Trophoblast cell (in vitro differentiated cells and primary cell): ENCODE measurements around the gene GLS.

Source experiments
- DNase-seq, 2 donors: peaks; one replicate each; pipeline ENCODE4 v3.0.0-alpha.2; 2016
- H2AFZ ChIP-seq: 2 replicates; pipeline ENCODE4 v1.6.1; 2013; ENCODE audit warnings: low read length, moderate library complexity, mild to moderate bottlenecking; ENCODE audit not compliant: insufficient read depth, poor library complexity
- H2AK5ac ChIP-seq: 2 replicates; pipeline ENCODE4 v1.6.1; 2013; ENCODE audit warnings: mild to moderate bottlenecking, low read length
- H2BK120ac ChIP-seq: 2 replicates; pipeline ENCODE4 v1.6.1; 2013; ENCODE audit warnings: low read length, mild to moderate bottlenecking, moderate library complexity; ENCODE audit not compliant: insufficient read depth, poor library complexity
- H2BK12ac ChIP-seq: 2 replicates; pipeline ENCODE4 v1.6.1; 2013; ENCODE audit warnings: mild to moderate bottlenecking, low read length, moderate library complexity
- H2BK5ac ChIP-seq: 2 replicates; pipeline ENCODE4 v1.6.1; 2013; ENCODE audit warnings: low read length, low read depth, moderate library complexity, mild to moderate bottlenecking; ENCODE audit not compliant: poor library complexity
- H3K14ac ChIP-seq: 2 replicates; pipeline ENCODE4 v1.6.1; 2013; ENCODE audit warnings: mild to moderate bottlenecking, low read length
- H3K18ac ChIP-seq: 2 replicates; pipeline ENCODE4 v1.6.1; 2013; ENCODE audit warnings: mild to moderate bottlenecking, low read length
- H3K23ac ChIP-seq: 2 replicates; pipeline ENCODE4 v1.6.1; 2013; ENCODE audit warnings: low read length
- H3K27ac ChIP-seq: 2 replicates; pipeline ENCODE4 v1.5.1; 2013; ENCODE audit warnings: low read depth, mild to moderate bottlenecking, inconsistent platforms, low read length, moderate library complexity
- H3K27me3 ChIP-seq: 2 replicates; pipeline ENCODE4 v1.6.1; 2013; ENCODE audit warnings: inconsistent platforms, mild to moderate bottlenecking, low read length, moderate library complexity; ENCODE audit not compliant: insufficient read depth
- H3K36me3 ChIP-seq, 2 experiments: 1 replicate in 1 of 2; 2 replicates in 1 of 2; pipeline ENCODE4 v1.6.1; 2013; ENCODE audit warnings: low read length in 2 of 2, mild to moderate bottlenecking in 2 of 2, moderate library complexity in 1 of 2; ENCODE audit not compliant: insufficient read depth in 2 of 2, control insufficient read depth in 1 of 2
- H3K4ac ChIP-seq: 2 replicates; pipeline ENCODE4 v1.6.1; 2013; ENCODE audit warnings: low read depth, mild to moderate bottlenecking, low read length, moderate library complexity
- H3K4me1 ChIP-seq, 2 experiments: 1 replicate in 1 of 2; 2 replicates in 1 of 2; pipeline ENCODE4 v1.6.1; 2013; ENCODE audit warnings: low read length in 2 of 2, mild to moderate bottlenecking in 2 of 2, moderate library complexity in 1 of 2; ENCODE audit not compliant: insufficient read depth in 2 of 2, control insufficient read depth in 1 of 2
- H3K4me2 ChIP-seq: 2 replicates; pipeline ENCODE4 v1.6.1; 2013; ENCODE audit warnings: inconsistent platforms, mild to moderate bottlenecking, low read length, moderate library complexity
- H3K4me3 ChIP-seq: 2 replicates; pipeline ENCODE4 v1.5.1; 2013; ENCODE audit warnings: mild to moderate bottlenecking, low read depth, low read length, inconsistent platforms
- H3K79me1 ChIP-seq: one replicate; pipeline ENCODE4 v1.6.1; 2013; ENCODE audit warnings: low read length
- H3K79me2 ChIP-seq: 2 replicates; pipeline ENCODE4 v1.6.1; 2013; ENCODE audit warnings: low read length, mild to moderate bottlenecking; ENCODE audit not compliant: control insufficient read depth, insufficient read depth, poor library complexity
- H3K9ac ChIP-seq: 2 replicates; pipeline ENCODE4 v1.6.1; 2013; ENCODE audit warnings: mild to moderate bottlenecking, low read length
- H3K9me3 ChIP-seq: 2 replicates; pipeline ENCODE4 v1.6.1; 2013; ENCODE audit warnings: low read depth, mild to moderate bottlenecking, control low read depth, inconsistent platforms, low read length; ENCODE audit not compliant: insufficient read depth
- H4K12ac ChIP-seq: 2 replicates; pipeline ENCODE4 v1.6.1; 2013; ENCODE audit warnings: low read depth, mild to moderate bottlenecking, low read length, moderate library complexity
- H4K8ac ChIP-seq: 2 replicates; pipeline ENCODE4 v1.6.1; 2013; ENCODE audit warnings: low read depth, mild to moderate bottlenecking, low read length, moderate library complexity
- H4K91ac ChIP-seq: one replicate; pipeline ENCODE4 v1.6.1; 2013; ENCODE audit warnings: low read depth, mild to moderate bottlenecking, low read length, moderate library complexity
- WGBS: extraction: QIAGEN DNeasy Blood & Tissue Kit; methylation state at CpG from one replicate; pipeline ENCODE4 v1.1.7; 2013; ENCODE audit warnings: missing lambda C conversion rate; ENCODE audit not compliant: insufficient read length, insufficient coverage; ENCODE audit errors: extremely low coverage; 5-methylcytosine and 5-hydroxymethylcytosine counted together

Gene GLS

DNA sequence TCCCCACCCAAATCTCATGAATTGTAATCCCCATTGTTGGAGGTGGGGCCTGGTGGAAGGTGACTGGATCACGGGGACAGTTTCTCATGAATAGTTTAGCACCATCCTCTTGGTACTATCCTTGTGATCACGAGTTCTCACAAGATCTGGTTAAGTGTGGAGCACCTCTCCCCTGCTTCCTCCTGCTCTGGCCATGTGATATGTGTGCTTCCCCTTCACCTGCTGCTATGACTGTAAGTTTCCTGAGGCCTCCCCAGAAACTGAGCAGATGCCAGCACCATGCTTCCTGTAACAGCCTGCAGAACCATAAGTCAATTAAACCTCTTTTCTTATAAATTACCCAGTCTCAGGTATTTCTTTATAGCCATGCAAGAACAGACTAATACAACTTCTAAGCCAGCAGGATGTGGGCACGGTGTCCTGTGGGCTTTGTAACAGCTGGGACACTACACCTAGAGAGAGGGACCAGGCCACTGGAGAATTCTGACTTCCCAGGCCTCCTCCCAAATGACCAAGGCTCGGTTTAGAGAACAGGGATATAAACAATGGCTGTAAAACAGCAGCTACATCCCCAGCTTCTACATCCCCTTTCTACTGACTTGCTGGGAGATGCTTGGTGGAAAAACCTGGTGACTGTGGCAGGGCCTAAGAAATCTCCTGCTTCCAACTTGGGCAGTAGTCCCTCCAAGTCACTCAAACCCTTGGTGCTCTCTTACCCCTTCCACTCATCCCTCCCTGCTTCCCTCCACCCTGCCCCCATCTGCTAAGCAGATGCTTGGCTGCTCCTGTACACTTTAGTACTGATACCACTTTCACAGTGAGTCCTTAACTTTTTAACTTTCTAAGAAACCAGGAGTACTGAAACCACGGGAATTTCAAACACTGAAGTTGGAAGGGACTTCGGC, 123.0 kb downstream of the GLS start:
- no peak overlapping the region for H3K4ac ChIP-seq
- H3K4me3 ChIP-seq, result no peak overlapping the region
- no peak overlapping the region for H2AK5ac ChIP-seq
- H3K36me3 ChIP-seq, result peaks cover 19 to 40% of the 10 kb centered on the region in 2 experiments
- no peak overlapping the region for H3K14ac ChIP-seq
- no peak overlapping the region for H2BK12ac ChIP-seq
- no peak overlapping the region for H3K4me2 ChIP-seq
- H3K27me3 ChIP-seq, result no peaks in the 10 kb centered on the region
- H4K91ac ChIP-seq, result no peak overlapping the region
- no peak overlapping the region for H3K18ac ChIP-seq
- DNase-seq, result no peak
- no peak overlapping the region for H2BK120ac ChIP-seq
- H2BK5ac ChIP-seq, result no peak overlapping the region
- H3K79me1 ChIP-seq, result no peaks in the 10 kb centered on the region
- no peak overlapping the region for H4K8ac ChIP-seq
- no peaks in the 10 kb centered on the region for H3K79me2 ChIP-seq
- no peak overlapping the region for H2AFZ ChIP-seq
- no peak overlapping the region for H3K27ac ChIP-seq
- H3K9ac ChIP-seq, result no peak overlapping the region
- no peaks in the 10 kb centered on the region for H3K4me1 ChIP-seq
- H4K12ac ChIP-seq, result no peak overlapping the region
- H3K9me3 ChIP-seq, result peaks cover 3% of the 10 kb centered on the region
- H3K23ac ChIP-seq, result no peak overlapping the region
- no CpG with 5 or more reads among the region's 6 CpGs for WGBS

DNA sequence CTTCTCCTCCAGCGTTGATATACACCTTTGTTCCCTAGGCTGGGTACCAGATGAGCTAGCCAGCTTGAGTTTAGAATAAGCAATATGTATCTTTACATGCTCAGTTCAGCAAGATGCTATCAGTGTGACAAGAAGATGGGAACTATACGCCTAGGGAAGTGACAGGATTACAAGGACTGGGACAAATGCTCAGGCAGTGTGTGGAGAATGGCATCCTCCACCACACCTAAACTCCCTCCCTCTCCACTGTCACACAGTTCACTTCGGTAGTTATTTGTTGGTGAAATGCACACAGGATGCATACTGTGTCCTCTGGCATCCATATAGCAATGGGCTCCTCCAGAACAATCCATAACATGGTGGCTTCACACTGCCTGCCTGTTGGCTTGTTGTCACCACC, 125.7 kb downstream of the GLS start:
- no peak for DNase-seq
- peaks cover 18 to 29% of the 10 kb centered on the region in 2 experiments for H3K36me3 ChIP-seq
- no peak overlapping the region for H3K4me2 ChIP-seq
- H2BK120ac ChIP-seq, result no peak overlapping the region
- H3K4me3 ChIP-seq, result no peak overlapping the region
- no peak overlapping the region for H4K91ac ChIP-seq
- no peak overlapping the region for H2AK5ac ChIP-seq
- no peak overlapping the region for H2BK5ac ChIP-seq
- no CpG with 5 or more reads among the region's 3 CpGs for WGBS
- H2AFZ ChIP-seq, result no peak overlapping the region
- H4K8ac ChIP-seq, result no peak overlapping the region
- H2BK12ac ChIP-seq, result no peak overlapping the region
- no peak overlapping the region for H3K27ac ChIP-seq
- H3K27me3 ChIP-seq, result no peaks in the 10 kb centered on the region
- H3K4ac ChIP-seq, result no peak overlapping the region
- H3K9me3 ChIP-seq, result peaks cover 3% of the 10 kb centered on the region
- no peaks in the 10 kb centered on the region for H3K79me2 ChIP-seq
- no peaks in the 10 kb centered on the region for H3K4me1 ChIP-seq
- H3K23ac ChIP-seq, result no peak overlapping the region
- no peak overlapping the region for H3K18ac ChIP-seq
- H4K12ac ChIP-seq, result no peak overlapping the region
- H3K9ac ChIP-seq, result no peak overlapping the region
- no peak overlapping the region for H3K14ac ChIP-seq
- H3K79me1 ChIP-seq, result no peaks in the 10 kb centered on the region

DNA sequence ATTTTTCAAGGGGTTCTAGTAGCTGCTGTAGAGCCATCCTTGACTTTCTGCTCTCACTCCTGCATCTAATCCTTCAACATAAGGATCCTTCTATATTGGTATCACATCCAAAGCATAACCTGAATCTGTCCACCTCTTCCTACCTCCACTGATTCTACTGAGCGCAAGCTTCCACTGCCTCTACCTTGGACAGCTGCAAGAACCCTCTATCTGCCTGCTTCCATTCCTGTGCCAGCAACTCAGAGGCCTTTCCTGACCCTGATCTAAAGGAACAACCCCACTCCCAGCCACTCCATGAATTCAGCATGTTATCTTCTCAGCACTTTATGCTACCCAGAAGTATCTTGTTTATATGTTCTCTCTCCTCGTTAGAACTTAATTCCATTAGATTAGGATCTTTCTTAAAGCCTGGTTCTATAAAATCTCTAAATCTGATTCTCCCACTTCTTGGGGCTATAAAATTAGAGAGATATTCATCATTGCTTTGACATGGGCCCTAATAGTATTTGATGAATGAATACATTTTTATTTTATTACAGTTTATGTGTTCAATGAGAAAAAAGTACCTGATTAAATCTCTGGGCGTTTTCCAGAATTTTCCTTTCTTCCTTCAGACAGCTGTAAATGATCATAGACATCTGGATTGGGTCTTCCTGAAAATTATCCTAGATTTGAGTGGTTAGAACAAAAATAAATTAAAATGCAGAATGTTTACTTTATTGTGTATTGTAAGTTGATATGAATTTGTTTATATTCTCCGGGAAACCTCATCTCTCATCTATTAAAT, 126.6 kb downstream of the GLS start:
- no peak overlapping the region for H3K27ac ChIP-seq
- peaks cover 20 to 31% of the 10 kb centered on the region in 2 experiments for H3K36me3 ChIP-seq
- no peak overlapping the region for H4K8ac ChIP-seq
- no peak overlapping the region for H2BK120ac ChIP-seq
- H2AFZ ChIP-seq, result no peak overlapping the region
- H3K18ac ChIP-seq, result no peak overlapping the region
- H3K4me1 ChIP-seq, result no peaks in the 10 kb centered on the region
- H4K12ac ChIP-seq, result no peak overlapping the region
- no CpG with 5 or more reads among the region's 4 CpGs for WGBS
- no peak overlapping the region for H3K4ac ChIP-seq
- H4K91ac ChIP-seq, result no peak overlapping the region
- H3K9me3 ChIP-seq, result peaks cover 3% of the 10 kb centered on the region
- no peak overlapping the region for H3K9ac ChIP-seq
- DNase-seq, result no peak
- H2AK5ac ChIP-seq, result no peak overlapping the region
- H3K79me1 ChIP-seq, result no peaks in the 10 kb centered on the region
- H3K14ac ChIP-seq, result no peak overlapping the region
- no peak overlapping the region for H2BK12ac ChIP-seq
- no peak overlapping the region for H3K23ac ChIP-seq
- H3K79me2 ChIP-seq, result no peaks in the 10 kb centered on the region
- H2BK5ac ChIP-seq, result no peak overlapping the region
- no peaks in the 10 kb centered on the region for H3K27me3 ChIP-seq
- no peak overlapping the region for H3K4me3 ChIP-seq
- H3K4me2 ChIP-seq, result no peak overlapping the region

DNA sequence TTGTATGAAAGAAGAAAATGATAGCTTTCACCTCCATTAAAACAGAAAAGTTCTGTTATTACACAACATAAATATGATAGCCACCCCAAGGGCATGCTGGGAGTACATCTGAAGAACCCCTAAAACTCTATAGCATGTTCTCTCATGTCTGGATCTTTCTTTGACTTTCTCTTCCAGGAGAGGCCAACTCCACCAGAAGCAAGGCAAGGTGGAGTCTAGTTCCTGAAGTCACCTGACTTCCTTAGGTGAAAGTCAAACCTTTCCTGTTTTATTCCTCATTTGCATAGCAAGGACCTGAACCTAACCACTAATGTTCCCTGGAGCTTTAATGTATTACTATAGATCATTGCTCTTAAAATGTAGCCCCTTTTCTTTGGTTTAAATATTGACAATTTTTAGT, 127.7 kb downstream of the GLS start:
- Histone ChIP-seq H2BK120ac (no peak overlapping the region), H3K79me2 (no peaks in the 10 kb centered on the region), H2AFZ (no peak overlapping the region), H3K4ac (no peak overlapping the region), H3K36me3 (peaks cover 19 to 28% of the 10 kb centered on the region in 2 experiments), H3K27me3 (no peaks in the 10 kb centered on the region), H3K14ac (no peak overlapping the region), H3K4me2 (no peak overlapping the region), H2AK5ac (no peak overlapping the region), H4K91ac (no peak overlapping the region), H3K4me3 (no peak overlapping the region), H3K79me1 (no peaks in the 10 kb centered on the region), H2BK5ac (no peak overlapping the region), H3K27ac (no peak overlapping the region), H3K9me3 (peaks cover 3% of the 10 kb centered on the region), H3K23ac (no peak overlapping the region), H4K8ac (no peak overlapping the region), H3K9ac (no peak overlapping the region), H4K12ac (no peak overlapping the region), H3K4me1 (peaks cover under 1 to 4% of the 10 kb centered on the region in 2 experiments), H2BK12ac (no peak overlapping the region), H3K18ac (no peak overlapping the region)
- no peak for DNase-seq
